HepG2 (cell line): ENCODE results near the gene SNAPC4. TPM values are rescaled to one million over a fixed set of nuclear protein-coding genes. Genes with fewer than 3 reads are reported as not detected.

Experiments
- CSRNP2 ChIP-seq: sonication (generic); formaldehyde crosslinking; conservative IDR thresholded peaks from 2 replicates; pipeline ENCODE4 v1.8.0; 2022; ENCODE audit warnings: low read depth, missing genetic modification reagents
- CTCF ChIP-seq: sonication (generic); formaldehyde crosslinking; IDR thresholded peaks from 2 replicates; pipeline ENCODE4 v1.5.0; 2020; ENCODE audit warnings: mild to moderate bottlenecking, missing genetic modification reagents, moderate library complexity
- IRX3 ChIP-seq: sonication (generic); formaldehyde crosslinking; IDR thresholded peaks from 2 replicates; pipeline ENCODE4 v1.8.1; 2023; ENCODE audit warnings: mild to moderate bottlenecking, low read depth, missing genetic modification reagents, borderline replicate concordance
- PAXIP1 ChIP-seq: sonication (generic); formaldehyde crosslinking; conservative IDR thresholded peaks from 2 replicates; pipeline ENCODE4 v1.4.0; 2020; ENCODE audit warnings: mild to moderate bottlenecking, missing genetic modification reagents, moderate library complexity
- PITX1 ChIP-seq: sonication (generic); formaldehyde crosslinking; IDR thresholded peaks from 2 replicates; pipeline ENCODE4 v1.5.1; 2020; ENCODE audit warnings: mild to moderate bottlenecking, missing genetic modification reagents
- RFXANK ChIP-seq: IDR thresholded peaks from 2 replicates; pipeline ENCODE4 v1.6.1; 2016
- SALL1 ChIP-seq: sonication (generic); formaldehyde crosslinking; IDR thresholded peaks from 2 replicates; pipeline ENCODE4 v1.8.0; 2022; ENCODE audit warnings: mild to moderate bottlenecking, missing genetic modification reagents
- ZBTB4 ChIP-seq: sonication (generic); formaldehyde crosslinking; IDR thresholded peaks from 2 replicates; pipeline ENCODE4 v1.4.0; 2020; ENCODE audit warnings: missing genetic modification reagents, mild to moderate bottlenecking, borderline replicate concordance
- ZBTB43 ChIP-seq: sonication (generic); formaldehyde crosslinking; conservative IDR thresholded peaks from 2 replicates; pipeline ENCODE4 v1.4.0; 2020; ENCODE audit warnings: missing genetic modification reagents
- ZNF24 ChIP-seq: fragments of 450-650 bp; IDR thresholded peaks from 2 replicates; pipeline ENCODE4 v1.6.1; 2017; ENCODE audit warnings: antibody characterized with exemption, mild to moderate bottlenecking
- ZNF275 ChIP-seq: sonication (generic); formaldehyde crosslinking; IDR thresholded peaks from 2 replicates; pipeline ENCODE4 v1.8.0; 2022; ENCODE audit warnings: missing genetic modification reagents, mild to moderate bottlenecking, inconsistent platforms, borderline replicate concordance
- ZNF720 ChIP-seq: sonication (generic); formaldehyde crosslinking; IDR thresholded peaks from 2 replicates; pipeline ENCODE4 v1.4.0; 2020; ENCODE audit warnings: missing genetic modification reagents
- polyA plus RNA-seq, 8 experiments: library from polyadenylated mRNA; depleted of rRNA in 3 of 8; stranded (reverse) in 7 of 8; unstranded in 1 of 8; fragments of >200 nt; fragmentation: Illumina TruSeq in 4 of 8; extraction: Trizol in 4 of 8; gene quantifications; 2 replicates each; pipeline versions ENCODE4 v1.2.1 to v1.2.3, GENCODE V29; 2011 to 2016; ENCODE audit warnings: low read depth in 4 of 8, missing spikeins in 1 of 8, mixed read lengths in 1 of 8; ENCODE audit not compliant: insufficient read depth in 1 of 8
- total RNA-seq, 5 experiments: library from RNA; depleted of rRNA; stranded (reverse); fragments of >200 nt; fragmentation: Illumina TruSeq; extraction: Trizol; gene quantifications; 2 replicates each; pipeline ENCODE4 v1.2.3, GENCODE V29; 2016; ENCODE audit warnings: low read depth in 1 of 5

Gene SNAPC4
- total and polyA plus RNA-seq, 2 of the 13 experiments (the other 11 are each of a cell fraction or from before 2014, with no cell fraction given), result 2.0 to 6.0 TPM

GRCh38 chr9:136372561-136373299, 27.2 kb downstream of the SNAPC4 start (continued):
- TF ChIP-seq CTCF (CRISPR knock-in tag), result peak; percentile 92
- TF ChIP-seq ZNF275 (CRISPR knock-in tag), result no peak
- TF ChIP-seq ZNF720 (CRISPR knock-in tag), result no peak
- peak; percentile 76 for TF ChIP-seq SALL1
- no peak for TF ChIP-seq PITX1 (CRISPR knock-in tag)
- TF ChIP-seq CSRNP2, result no peak
- 0 out of 2 replicates have a peak, but pooled peaks have one; percentile 35 for TF ChIP-seq ZBTB43 (CRISPR knock-in tag)
- no peak for TF ChIP-seq IRX3 (CRISPR knock-in tag)
- TF ChIP-seq ZNF24, result no peak
- 0 out of 2 replicates have a peak, but pooled peaks have one; percentile 47 for TF ChIP-seq PAXIP1 (CRISPR knock-in tag)
- no peak for TF ChIP-seq RFXANK
- no peak for TF ChIP-seq ZBTB4
